Left lung (tissue), 10 donors: ENCODE results near the gene PGGHG. TPM values are rescaled to one million over a fixed set of nuclear protein-coding genes. Genes with fewer than 3 reads are reported as not detected.

ENCODE experiments used
- ATAC-seq: fragments of 200-7000 bp; cut with Tn5 transposase; one replicate; pipeline ENCODE4 v1.9.1; 2020; ENCODE audit warnings: moderate library complexity
- DNase-seq, 4 donors: peaks; one replicate each; pipeline ENCODE4 v3.0.0-alpha.2; 2013 to 2020
- H3K27ac ChIP-seq, 2 donors: fragments of 200-600 bp; sonication (generic) in 1 of 2; one replicate each; pipeline versions ENCODE4 v1.5.0 to v1.8.0; 2020 to 2021
- H3K27me3 ChIP-seq, 2 donors: fragments of 200-600 bp; sonication (generic) in 1 of 2; one replicate each; pipeline versions ENCODE4 v1.5.0 to v1.8.0; 2020 to 2021
- H3K36me3 ChIP-seq, 2 donors: fragments of 200-600 bp; sonication (generic) in 1 of 2; one replicate each; pipeline versions ENCODE4 v1.5.0 to v1.8.0; 2020 to 2021
- H3K4me1 ChIP-seq, 2 donors: fragments of 200-600 bp; one replicate each; pipeline ENCODE4 v1.8.0; 2021
- H3K4me3 ChIP-seq, 2 donors: fragments of 200-600 bp; sonication (generic) in 1 of 2; one replicate each; pipeline versions ENCODE4 v1.5.0 to v1.8.0; 2020 to 2021; ENCODE audit warnings: mild to moderate bottlenecking in 1 of 2
- H3K9me3 ChIP-seq, 2 donors: fragments of 200-600 bp; sonication (generic) in 1 of 2; one replicate each; pipeline versions ENCODE4 v1.5.0 to v1.8.0; 2020 to 2021
- CTCF ChIP-seq, 2 donors: fragments of 200-600 bp; sonication (generic) in 1 of 2; IDR thresholded peaks; one replicate each; pipeline versions ENCODE4 v1.5.0 to v1.8.0; 2021; ENCODE audit warnings: antibody characterized with exemption in 2 of 2
- intact Hi-C, 2 donors: fragments of 100-400 bp; cut with DNase I; formaldehyde crosslinking; loops; one replicate each; pipeline versions ENCODE4 v1.11.2 to v1.14.2; 2022
- polyA plus RNA-seq, 6 donors: library from polyadenylated mRNA; unstranded; fragments of 120-200 nt; gene quantifications; one replicate each; pipeline ENCODE4 v1.2.1, GENCODE V29; 2013; ENCODE audit not compliant: insufficient read length in 6 of 6
- total RNA-seq, 2 donors: library from RNA; stranded (reverse); fragmentation: NEBNext Ultra II Directional; extraction: Animal tissue kit (Norgen Biotek cat#: 25700); gene quantifications; one replicate each; pipeline ENCODE4 v1.2.1, GENCODE V29; 2021
- donor health status: DM: no; HTN: yes; CAD: no.
- donor health status: DM: no; HTN: no; CAD: no.

The PGGHG gene
- total and polyA plus RNA-seq, 8 donors = 14.2 to 75.3 (median 21.0) TPM

- H3K9me3 ChIP-seq = peaks cover 0 to 5% of the 10 kb centered on the region in 2 donors
- peak overlapping the region; percentile 3 to 45 for H3K4me3 ChIP-seq
- ATAC-seq (peak; percentile 34), DNase-seq (no peak)
- H3K4me1 ChIP-seq = peaks cover 0 to 33% of the 10 kb centered on the region in 2 donors
- intact Hi-C loops = no loop called here
- peak overlapping the region; percentile 84 to 96 for H3K27ac ChIP-seq
- H3K36me3 ChIP-seq = no peaks in the 10 kb centered on the region
- no peaks in the 10 kb centered on the region for H3K27me3 ChIP-seq
- peak in 1 of 2 donors; percentile 45 for TF ChIP-seq CTCF (IDR thresholded peaks at IDR 0.05)
These were observed 19.6 kb upstream of the PGGHG start for GRCh38 chr11:269146-269890.

GRCh38 chr11:270451-271318 lies 18.2 kb upstream of the PGGHG start:
- Histone ChIP-seq H3K4me3 (no peak overlapping the region), H3K27me3 (no peaks in the 10 kb centered on the region), H3K36me3 (no peaks in the 10 kb centered on the region), H3K27ac (peak overlapping the region in 1 of 2 donors; percentile 96), H3K9me3 (peaks cover 0 to 4% of the 10 kb centered on the region in 2 donors), H3K4me1 (peaks cover 0 to 39% of the 10 kb centered on the region in 2 donors)
- DNase-seq = no peak
- intact Hi-C loops = no loop called here
- ATAC-seq = no peak
- no peak for TF ChIP-seq CTCF (IDR thresholded peaks at IDR 0.05)

GRCh38 chr11:271319-271715 lies 17.6 kb upstream of the PGGHG start:
- intact Hi-C loops = no loop called here
- no peak for ATAC-seq
- Histone ChIP-seq H3K27ac (peak overlapping the region in 1 of 2 donors; percentile 96), H3K36me3 (no peaks in the 10 kb centered on the region), H3K27me3 (no peaks in the 10 kb centered on the region), H3K4me3 (no peak overlapping the region), H3K4me1 (peaks cover 0 to 39% of the 10 kb centered on the region in 2 donors), H3K9me3 (no peaks in the 10 kb centered on the region)
- no peak for TF ChIP-seq CTCF (IDR thresholded peaks at IDR 0.05)
- no peak for DNase-seq

- intact Hi-C loops = no loop called here
- no peak for TF ChIP-seq CTCF (IDR thresholded peaks at IDR 0.05)
- DNase-seq (no peak), ATAC-seq (no peak)
- Histone ChIP-seq H3K36me3 (no peaks in the 10 kb centered on the region), H3K27me3 (peaks cover 0 to 2% of the 10 kb centered on the region in 2 donors), H3K4me3 (no peak overlapping the region), H3K4me1 (peaks cover 0 to 39% of the 10 kb centered on the region in 2 donors), H3K9me3 (no peaks in the 10 kb centered on the region), H3K27ac (no peak overlapping the region)
These were observed 16.6 kb upstream of the PGGHG start for GRCh38 chr11:272195-272930.

- Histone ChIP-seq H3K4me3 (no peak overlapping the region), H3K9me3 (no peaks in the 10 kb centered on the region), H3K27me3 (peaks cover 0 to 7% of the 10 kb centered on the region in 2 donors), H3K4me1 (peaks cover 0 to 38% of the 10 kb centered on the region in 2 donors), H3K27ac (no peak overlapping the region), H3K36me3 (no peaks in the 10 kb centered on the region)
- DNase-seq (no peak), ATAC-seq (no peak)
- intact Hi-C loops = no loop called here
- TF ChIP-seq CTCF (IDR thresholded peaks at IDR 0.05) = no peak
These were observed 16.1 kb upstream of the PGGHG start for GRCh38 chr11:272931-273198.
